NCI-H748 (cell line): ENCODE data around the gene SSTR3.

Experiments
- DNase-seq: peaks from one replicate; lab custom pipeline; 2025; ENCODE audit not compliant: unreplicated experiment; lab: John Stamatoyannopoulos, UW

SSTR3 gene

GRCh38 chr22:37198258-37199102 lies 13.8 kb downstream of the SSTR3 start:
- peak; percentile 63 for DNase-seq

- DNase-seq: no peak
These were observed 14.6 kb downstream of the SSTR3 start for GRCh38 chr22:37197451-37198257.

GRCh38 chr22:37196539-37197450 lies 15.5 kb downstream of the SSTR3 start:
- DNase-seq: no peak

- DNase-seq: no peak
These were observed 16.4 kb downstream of the SSTR3 start for GRCh38 chr22:37195921-37196320.

- DNase-seq: no peak
These were observed 17.5 kb downstream of the SSTR3 start for GRCh38 chr22:37194750-37195149.

- no peak for DNase-seq
These were observed 18.6 kb downstream of the SSTR3 start for GRCh38 chr22:37193629-37194191.

GRCh38 chr22:37192741-37193140 lies 19.5 kb downstream of the SSTR3 start:
- DNase-seq: no peak

GRCh38 chr22:37192204-37192603 lies 20.1 kb downstream of the SSTR3 start:
- DNase-seq: no peak

- DNase-seq: no peak
These were observed 22.0 kb downstream of the SSTR3 start for GRCh38 chr22:37190262-37190780.

- DNase-seq: no peak
These were observed 23.3 kb downstream of the SSTR3 start for GRCh38 chr22:37188901-37189466.

GRCh38 chr22:37187891-37188761 lies 24.2 kb downstream of the SSTR3 start, which contains the start of gene C1QTNF6:
Gene C1QTNF6, minus strand, starts transcription at chr22:37188247. Its CDS starts 34 bp downstream, at chr22:37188213.
- DNase-seq: no peak

- DNase-seq: no peak
These were observed 24.8 kb downstream of the SSTR3 start for GRCh38 chr22:37187552-37187890.

- DNase-seq: no peak
These were observed 25.2 kb downstream of the SSTR3 start for GRCh38 chr22:37186997-37187522.

- peak; percentile 17 for DNase-seq
These were observed 25.9 kb downstream of the SSTR3 start for GRCh38 chr22:37186228-37186996.

GRCh38 chr22:37185646-37186227 lies 26.5 kb downstream of the SSTR3 start:
- DNase-seq: no peak

- no peak for DNase-seq
These were observed 27.3 kb downstream of the SSTR3 start for GRCh38 chr22:37184816-37185541.

GRCh38 chr22:37184380-37184755 lies 27.9 kb downstream of the SSTR3 start:
- DNase-seq: no peak
